Stimulated activated CD8-positive, alpha-beta memory T cell treated with anti-CD3 and anti-CD28 coated beads, Interleukin-12 subunit alpha, Interleukin-12 subunit beta, amount 100 ng/mL, for 1 hour (primary cell): ENCODE measurements around the gene ANKRD1.

Source experiments
- DNase-seq: peaks from one replicate; pipeline ENCODE4 v3.0.0-alpha.2; 2020; ENCODE audit warnings: low read depth

The ANKRD1 gene

GRCh38 chr10:90935581-90936275, 14.8 kb upstream of the ANKRD1 start:
- DNase-seq, result no peak

DNA sequence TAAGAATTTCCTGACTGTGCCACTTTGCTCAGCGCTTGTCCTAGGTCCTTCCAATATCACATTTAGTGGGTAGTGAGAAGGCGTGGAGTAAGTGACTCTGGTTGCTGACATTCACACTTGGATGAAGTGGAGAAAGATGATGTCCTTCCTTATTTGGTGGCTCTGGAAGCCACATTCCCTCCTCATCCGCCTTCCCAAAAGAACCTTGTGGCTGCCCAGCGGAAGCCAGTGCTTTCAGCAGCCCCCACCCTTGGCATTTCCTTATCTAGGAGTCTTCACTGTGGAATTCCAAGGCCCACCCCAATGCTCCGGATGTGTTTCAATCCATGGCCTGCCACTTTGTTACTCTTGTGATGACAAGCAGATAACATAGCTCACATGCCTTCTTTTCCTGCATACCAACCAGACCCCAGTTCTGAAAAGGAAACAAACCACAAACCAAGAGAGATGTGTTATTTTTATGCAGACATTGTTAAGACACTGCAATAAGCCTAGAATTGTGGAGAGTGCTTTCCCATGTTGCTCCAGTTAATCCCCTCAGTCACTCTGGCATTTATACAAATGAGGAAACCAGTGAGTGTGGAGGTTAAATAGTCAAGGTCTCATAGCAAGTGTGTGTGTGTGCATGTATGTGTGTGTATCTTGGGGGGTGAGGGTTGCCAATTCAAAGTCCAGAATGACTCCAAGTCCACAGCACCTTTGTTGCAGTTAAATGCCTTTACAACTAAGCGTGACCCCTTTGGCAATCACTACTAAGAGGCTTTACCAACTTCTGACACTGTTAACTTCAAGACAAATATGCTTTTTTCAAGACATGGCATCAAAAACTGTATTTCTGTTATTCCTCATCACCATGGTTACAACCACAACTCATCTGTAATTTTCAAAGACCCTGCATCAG, 10.3 kb upstream of the ANKRD1 start:
- no peak for DNase-seq

GRCh38 chr10:90930070-90930837, 9.4 kb upstream of the ANKRD1 start:
- no peak for DNase-seq

DNA sequence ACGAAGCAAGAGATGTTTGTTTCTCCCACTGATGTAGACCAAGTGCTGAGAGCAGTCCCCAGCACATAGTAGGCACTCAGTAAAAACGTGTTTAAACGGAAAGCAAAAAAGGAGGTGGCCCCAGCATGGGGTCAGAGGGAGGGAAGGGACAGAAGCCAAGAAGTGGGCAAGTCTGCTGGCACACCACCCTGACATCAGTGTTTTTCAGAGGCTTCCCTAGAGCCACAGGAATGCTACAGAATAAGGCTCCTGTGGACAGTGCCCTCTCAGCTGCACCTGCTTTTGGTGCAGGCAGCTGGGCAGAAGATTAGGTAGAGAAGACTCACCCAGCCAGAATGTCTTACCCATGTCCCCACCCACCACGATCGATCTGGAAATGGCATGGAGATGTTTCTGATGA, 8.3 kb upstream of the ANKRD1 start:
- DNase-seq, result no peak

DNA sequence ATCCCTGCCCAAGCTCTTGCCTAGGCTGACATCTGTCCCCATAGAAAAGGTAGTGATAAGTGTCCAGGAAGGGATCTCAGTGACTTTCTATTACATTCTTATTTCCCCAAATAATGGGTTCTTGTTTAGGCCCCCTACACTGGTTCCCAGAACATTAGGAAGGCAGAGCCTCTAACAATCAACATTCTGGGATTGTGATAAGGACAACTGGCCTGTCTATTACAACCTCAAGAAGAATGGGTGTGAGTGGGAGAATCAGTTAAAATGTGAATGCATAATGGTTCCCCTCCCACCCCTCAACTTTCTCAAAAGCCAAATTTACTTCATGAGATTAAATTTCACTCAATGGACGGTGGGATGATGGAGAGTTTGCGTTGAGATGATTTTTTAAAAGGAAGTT, 6.4 kb upstream of the ANKRD1 start:
- DNase-seq, result no peak

DNA sequence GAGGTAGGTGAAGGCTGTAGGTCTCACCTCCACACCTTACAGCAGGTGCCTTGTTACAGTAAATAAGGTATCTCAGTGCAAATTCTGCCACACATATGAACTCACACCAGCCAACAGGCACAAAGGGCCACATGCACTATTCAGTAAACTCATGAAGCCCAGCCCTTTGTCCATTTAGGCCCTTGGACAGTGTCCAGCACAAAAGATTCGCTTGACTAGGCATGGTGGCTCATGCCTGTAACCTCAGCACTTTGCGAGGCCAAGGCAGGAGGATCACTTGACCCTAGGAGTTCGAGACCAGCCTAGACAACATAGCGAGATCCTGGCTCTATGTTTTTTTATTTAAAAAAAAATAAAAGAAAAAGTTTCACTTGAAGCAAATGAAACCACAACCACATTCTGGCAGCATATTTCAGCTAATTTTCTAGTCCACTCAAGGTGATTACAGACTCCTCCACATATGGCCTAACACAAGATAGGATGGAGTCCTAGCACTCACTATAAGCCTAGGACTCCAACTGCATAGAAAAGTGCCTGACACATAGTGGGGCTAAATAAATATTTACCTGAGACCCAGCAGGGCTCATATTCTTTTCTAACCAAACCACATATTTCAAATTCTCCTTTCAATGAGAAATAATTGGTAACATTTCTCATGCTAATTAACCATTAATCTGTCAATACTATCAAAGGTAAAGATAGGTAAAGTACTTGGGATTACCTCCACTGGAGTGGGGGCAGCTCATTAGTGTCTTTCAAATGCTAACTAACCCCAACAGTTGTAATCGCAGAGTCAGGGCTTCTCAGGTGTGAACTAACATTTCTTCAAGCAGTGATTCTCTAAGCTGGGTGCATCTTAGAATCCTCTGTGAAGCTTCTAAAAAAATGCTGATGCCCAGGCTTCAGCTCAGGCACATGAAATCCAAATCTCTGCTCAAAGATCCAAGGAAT, 4.5 kb upstream of the ANKRD1 start:
- no peak for DNase-seq

DNA sequence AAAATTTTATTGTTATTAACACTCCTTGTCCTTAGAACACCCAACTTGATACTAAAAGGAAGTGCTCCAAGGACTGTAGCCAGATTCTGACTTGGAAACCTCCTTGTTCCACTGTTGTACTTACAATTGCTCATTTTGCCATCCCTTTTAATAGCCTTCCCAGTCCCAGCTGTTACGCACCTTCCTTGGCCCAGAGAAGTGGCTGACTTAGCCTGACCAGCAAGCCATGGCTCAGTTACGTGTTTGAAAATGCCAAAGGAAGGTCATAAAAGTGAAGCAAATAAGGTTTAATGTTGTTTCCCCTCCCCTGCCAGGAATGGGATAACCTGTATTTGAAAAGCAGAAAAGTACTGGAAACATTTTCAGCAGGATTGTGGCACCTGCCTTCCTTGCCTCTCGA, 3.7 kb upstream of the ANKRD1 start:
- no peak for DNase-seq

- DNase-seq, result no peak
Measured at GRCh38 chr10:90923111-90923731, 2.3 kb upstream of the ANKRD1 start.

GRCh38 chr10:90921906-90922305, 1.0 kb upstream of the ANKRD1 start:
- no peak for DNase-seq

DNA sequence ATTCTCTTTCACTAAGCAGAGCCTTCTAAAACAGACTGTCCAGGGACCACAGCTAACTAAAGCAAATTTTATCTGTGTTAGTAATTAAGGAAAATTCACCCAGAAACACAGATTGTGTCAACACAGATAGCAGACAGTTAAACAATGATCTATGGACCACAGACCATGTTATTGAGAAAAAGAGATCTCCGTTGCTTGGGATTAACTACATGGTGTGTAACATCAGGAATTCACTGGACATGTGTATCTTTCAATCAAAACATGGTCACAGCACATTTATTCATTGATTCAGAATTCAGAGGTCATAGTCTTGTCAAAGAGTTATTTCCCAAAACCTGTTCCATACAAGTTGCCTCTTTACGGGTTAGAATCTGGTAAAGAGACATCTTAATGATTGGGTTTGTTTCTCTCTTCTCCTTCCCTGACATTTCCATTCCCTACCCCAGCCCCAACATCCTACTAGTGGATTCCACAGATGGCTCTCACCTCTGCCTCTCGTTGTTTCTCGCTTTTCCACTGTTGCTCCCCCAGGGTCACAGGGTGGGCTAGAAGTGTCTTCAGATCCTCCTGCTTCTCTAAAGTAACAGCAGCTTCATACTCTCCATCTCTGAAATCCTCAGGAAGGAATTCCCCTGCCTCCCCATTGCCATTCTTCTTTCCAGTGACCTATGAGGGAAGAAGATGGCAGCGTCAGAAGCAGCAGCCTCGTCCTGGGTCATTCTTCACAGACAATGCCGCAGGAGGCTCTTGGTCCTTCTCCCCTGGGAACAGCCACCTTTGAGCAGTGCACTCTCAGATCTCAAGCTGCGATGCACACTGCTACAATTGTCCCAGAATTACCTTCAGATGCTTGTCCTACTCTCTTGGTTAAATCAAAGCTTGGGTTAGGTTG, 958 bp downstream of the ANKRD1 start:
- DNase-seq, result no peak

DNA sequence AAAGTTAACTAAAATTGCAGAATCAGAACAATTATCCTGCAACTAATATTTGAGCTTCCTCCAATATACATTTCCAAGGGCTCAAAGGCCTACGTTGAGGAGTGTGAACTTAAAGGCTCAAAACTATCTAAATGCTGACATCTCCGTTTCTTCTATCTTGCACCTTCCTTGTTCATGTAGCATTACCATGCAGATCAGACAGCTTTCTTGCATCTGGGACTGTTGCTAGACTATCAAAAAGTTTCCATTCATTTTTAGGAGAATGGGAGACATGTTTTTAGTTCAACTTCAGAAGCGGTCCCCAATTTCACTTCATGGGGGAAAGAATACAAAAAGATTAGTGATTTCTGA, 2.9 kb downstream of the ANKRD1 start:
- DNase-seq, result no peak

DNA sequence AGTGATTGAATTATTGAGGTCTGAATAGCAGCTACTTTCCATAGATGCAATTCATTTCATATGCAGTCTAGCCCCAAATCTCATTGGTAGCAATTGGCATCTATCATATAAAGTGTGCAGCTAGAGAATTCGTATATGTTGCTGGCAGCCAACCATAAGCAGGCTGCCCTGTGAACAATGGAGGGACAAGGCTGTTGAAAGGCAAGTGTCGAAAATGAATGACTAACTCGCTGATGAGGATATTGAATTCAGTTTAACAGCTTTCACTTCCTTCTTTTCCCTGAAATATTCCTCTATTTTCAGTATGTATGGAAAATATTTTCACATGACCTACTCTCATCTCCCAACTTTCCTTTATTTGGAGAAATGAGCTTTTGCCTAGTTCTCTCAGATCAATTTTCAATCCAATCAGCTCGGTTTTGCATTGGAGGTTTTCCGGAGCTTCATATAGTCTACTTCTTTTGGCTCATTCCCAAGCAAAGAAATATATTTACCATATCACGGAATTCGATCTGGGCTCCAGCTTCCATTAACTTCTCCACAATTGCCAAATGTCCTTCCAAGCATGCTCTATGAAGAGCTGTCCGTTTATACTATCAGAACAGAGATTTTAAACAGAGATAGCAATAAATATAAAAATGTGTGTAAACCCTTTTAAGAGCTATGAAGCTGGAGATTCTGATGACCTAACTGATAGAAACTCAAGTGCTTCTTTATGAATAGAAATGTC, 3.5 kb downstream of the ANKRD1 start:
- no peak for DNase-seq

GRCh38 chr10:90916392-90917237, 4.3 kb downstream of the ANKRD1 start:
- no peak for DNase-seq

DNA sequence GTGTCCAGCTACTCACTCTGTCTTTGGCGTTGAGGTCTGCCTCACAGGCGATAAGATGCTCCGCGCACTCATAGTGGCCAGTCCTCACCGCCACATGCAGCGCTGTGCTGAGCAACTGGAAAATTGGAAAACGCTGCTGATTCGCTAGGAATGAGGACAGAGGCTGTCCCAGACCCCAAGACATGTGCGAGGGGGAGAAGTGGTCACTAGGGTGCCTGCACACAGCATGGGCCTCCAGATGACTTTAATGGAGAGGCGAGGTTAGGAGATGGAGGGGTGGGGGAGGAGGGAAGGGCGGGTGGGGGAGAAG, 5.2 kb downstream of the ANKRD1 start:
- DNase-seq, result no peak

- DNase-seq, result no peak
Measured at GRCh38 chr10:90914992-90915765, 5.7 kb downstream of the ANKRD1 start.

DNA sequence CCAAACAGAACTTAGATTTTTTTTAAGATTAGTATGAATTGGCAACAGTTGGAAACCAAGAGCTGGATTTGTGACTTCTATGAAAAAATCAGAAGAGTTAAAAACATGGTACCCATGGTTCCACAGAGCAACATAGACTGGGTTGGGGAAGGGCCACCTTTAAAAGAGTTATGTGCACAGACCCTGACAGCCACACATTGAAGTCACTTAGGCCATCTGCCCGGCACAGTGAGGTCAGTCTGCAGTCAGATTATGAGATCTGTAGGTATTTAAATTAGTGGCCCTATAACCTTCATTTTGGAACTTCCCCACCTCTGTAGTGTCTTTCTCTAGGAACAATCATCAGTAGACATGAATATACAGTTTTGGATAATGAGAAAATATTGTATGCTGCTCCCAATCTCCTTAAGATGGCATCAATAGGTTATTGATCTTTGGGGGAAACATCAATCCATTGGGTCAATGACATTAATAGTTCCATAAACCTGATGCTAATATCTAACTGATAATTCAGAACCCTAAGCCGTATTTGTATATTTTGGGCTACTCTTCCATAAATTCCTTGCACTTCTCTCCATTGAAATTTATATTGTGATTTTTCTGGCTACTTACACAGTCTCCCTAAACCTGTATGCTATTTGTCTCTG, 7.0 kb downstream of the ANKRD1 start:
- no peak for DNase-seq

DNA sequence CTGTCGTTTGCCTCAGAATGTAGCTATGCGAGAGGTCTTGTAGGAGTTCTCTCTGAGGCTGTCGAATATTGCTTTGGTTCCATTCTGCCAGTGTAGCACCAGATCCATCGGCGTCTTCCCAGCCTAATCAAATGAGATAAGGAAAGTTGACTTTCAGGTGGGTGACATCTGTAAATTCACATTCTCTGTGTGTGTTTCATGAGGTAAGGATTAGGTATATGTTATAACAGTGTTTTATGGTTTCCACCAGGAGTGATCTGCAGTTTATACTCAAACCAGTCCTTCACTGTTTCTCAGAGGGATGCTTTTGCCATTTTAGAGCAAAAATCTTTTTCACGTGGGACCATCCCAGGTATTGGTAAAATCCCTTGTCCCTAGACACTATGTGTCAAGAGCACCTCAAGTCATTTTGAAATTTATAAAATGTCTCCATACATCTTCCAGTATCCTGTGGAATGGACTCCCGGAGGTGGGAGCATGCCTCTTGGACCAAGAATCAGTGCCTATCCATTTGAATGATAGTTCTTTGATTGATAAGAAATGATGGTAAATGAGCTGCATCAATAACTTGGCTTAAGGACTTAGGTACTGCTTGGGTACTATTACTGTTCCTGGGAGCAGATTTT, 7.9 kb downstream of the ANKRD1 start:
- no peak for DNase-seq
